ENCODE measurements around the gene CDKL4.

DNA sequence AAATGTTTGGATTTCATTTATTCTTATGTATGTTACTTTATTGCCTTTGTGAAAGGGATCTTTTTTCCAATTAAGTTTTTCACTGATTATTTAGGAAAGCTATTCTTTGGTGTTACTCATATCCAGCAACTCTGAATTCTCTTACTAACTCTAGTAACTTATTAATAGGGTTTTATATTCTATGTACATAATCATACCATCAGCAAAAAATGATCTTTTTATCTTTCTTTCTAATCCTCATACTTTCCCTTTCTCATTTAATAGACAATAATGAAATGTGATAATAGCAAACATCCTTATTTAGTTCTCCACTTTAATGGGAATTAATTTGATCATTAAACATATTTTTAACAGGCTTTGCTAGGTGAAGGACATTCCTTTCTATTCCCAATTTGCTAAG is 12.3 kb upstream of the CDKL4 start:
- TF ChIP-seq, protein P1, sequence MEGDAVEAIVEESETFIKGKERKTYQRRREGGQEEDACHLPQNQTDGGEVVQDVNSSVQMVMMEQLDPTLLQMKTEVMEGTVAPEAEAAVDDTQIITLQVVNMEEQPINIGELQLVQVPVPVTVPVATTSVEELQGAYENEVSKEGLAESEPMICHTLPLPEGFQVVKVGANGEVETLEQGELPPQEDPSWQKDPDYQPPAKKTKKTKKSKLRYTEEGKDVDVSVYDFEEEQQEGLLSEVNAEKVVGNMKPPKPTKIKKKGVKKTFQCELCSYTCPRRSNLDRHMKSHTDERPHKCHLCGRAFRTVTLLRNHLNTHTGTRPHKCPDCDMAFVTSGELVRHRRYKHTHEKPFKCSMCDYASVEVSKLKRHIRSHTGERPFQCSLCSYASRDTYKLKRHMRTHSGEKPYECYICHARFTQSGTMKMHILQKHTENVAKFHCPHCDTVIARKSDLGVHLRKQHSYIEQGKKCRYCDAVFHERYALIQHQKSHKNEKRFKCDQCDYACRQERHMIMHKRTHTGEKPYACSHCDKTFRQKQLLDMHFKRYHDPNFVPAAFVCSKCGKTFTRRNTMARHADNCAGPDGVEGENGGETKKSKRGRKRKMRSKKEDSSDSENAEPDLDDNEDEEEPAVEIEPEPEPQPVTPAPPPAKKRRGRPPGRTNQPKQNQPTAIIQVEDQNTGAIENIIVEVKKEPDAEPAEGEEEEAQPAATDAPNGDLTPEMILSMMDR (IDR thresholded peaks at IDR 0.05 in 8 of 11, conservative IDR thresholded peaks at IDR 0.05 in 3 of 11): no peak
- TF ChIP-seq POLR2A (IDR thresholded peaks at IDR 0.05) (no peak), POLR2AphosphoS5 (IDR thresholded peaks at IDR 0.05) (no peak)

Data from spleen (tissue), 7 donors.